ENCODE measurements around the gene OTOS.

OTOS gene

GRCh38 chr2:240140511-240140910 lies at the start of gene OTOS:
Gene OTOS (minus strand): TSS chr2:240140658. CDS start chr2:240140326, 332 bp downstream.
- no peak for DNase-seq (ENCODE audit: low read depth in 2 of 2)

GRCh38 chr2:240189686-240190085 lies 49.2 kb upstream of the OTOS start:
- no peak for DNase-seq (ENCODE audit: low read depth in 2 of 2)

GRCh38 chr2:240187989-240188590 lies 47.6 kb upstream of the OTOS start:
- DNase-seq (ENCODE audit: low read depth in 2 of 2) = no peak

- DNase-seq (ENCODE audit: low read depth in 2 of 2) = no peak
Observed at GRCh38 chr2:240186191-240186725, 45.8 kb upstream of the OTOS start.

GRCh38 chr2:240184656-240185055 lies 44.2 kb upstream of the OTOS start:
- no peak for DNase-seq (ENCODE audit: low read depth in 2 of 2)

GRCh38 chr2:240183875-240184590 lies 43.6 kb upstream of the OTOS start:
- no peak for DNase-seq (ENCODE audit: low read depth in 2 of 2)

- DNase-seq (ENCODE audit: low read depth in 2 of 2) = no peak
Observed at GRCh38 chr2:240183006-240183874, 42.8 kb upstream of the OTOS start.

GRCh38 chr2:240182476-240182875 lies 42.0 kb upstream of the OTOS start:
- DNase-seq (ENCODE audit: low read depth in 2 of 2) = no peak

- DNase-seq (ENCODE audit: low read depth in 2 of 2) = no peak
Observed at GRCh38 chr2:240182001-240182400, 41.5 kb upstream of the OTOS start.

- no peak for DNase-seq (ENCODE audit: low read depth in 2 of 2)
Observed at GRCh38 chr2:240179941-240180666, 39.6 kb upstream of the OTOS start.

- DNase-seq (ENCODE audit: low read depth in 2 of 2) = no peak
Observed at GRCh38 chr2:240179186-240179815, 38.8 kb upstream of the OTOS start.

- DNase-seq (ENCODE audit: low read depth in 2 of 2) = no peak
Observed at GRCh38 chr2:240178564-240178963, 38.1 kb upstream of the OTOS start.

GRCh38 chr2:240174496-240174895 lies 34.0 kb upstream of the OTOS start:
- no peak for DNase-seq (ENCODE audit: low read depth in 2 of 2)

GRCh38 chr2:240172071-240172895 lies 31.8 kb upstream of the OTOS start:
- no peak for DNase-seq (ENCODE audit: low read depth in 2 of 2)

- no peak for DNase-seq (ENCODE audit: low read depth in 2 of 2)
Observed at GRCh38 chr2:240170883-240171282, 30.4 kb upstream of the OTOS start.

- no peak for DNase-seq (ENCODE audit: low read depth in 2 of 2)
Observed at GRCh38 chr2:240170354-240170735, 29.9 kb upstream of the OTOS start.

GRCh38 chr2:240169486-240170353 lies 29.3 kb upstream of the OTOS start:
- DNase-seq (ENCODE audit: low read depth in 2 of 2) = no peak

GRCh38 chr2:240168546-240169361 lies 28.3 kb upstream of the OTOS start:
- DNase-seq (ENCODE audit: low read depth in 2 of 2) = no peak
